CD4-positive, alpha-beta memory T cell (primary cell): ENCODE data around the gene OSTC. TPM values are rescaled to one million over a fixed set of nuclear protein-coding genes. Genes with fewer than 3 reads are reported as not detected.

Source experiments
- polyA plus RNA-seq, 2 donors: library from polyadenylated mRNA; unstranded; fragments of 300-500 nt; fragmentation: Illumina TruSeq; gene quantifications; one replicate each; pipeline ENCODE4 v1.2.3, GENCODE V29; 2021
- total RNA-seq, 2 experiments: library from RNA; stranded (reverse); gene quantifications; one replicate each; pipeline ENCODE4 v1.2.3, GENCODE V29; 2021

The OSTC gene
- total and polyA plus RNA-seq, 4 experiments from 2014 or later = 67.9 to 213 (median 112) TPM

Other genes starting within 250 kb of the OSTC start
- gene RPL34, start 30.0 kb upstream of the OSTC start, total RNA-seq = 1,000 to 10,000 TPM; 2,902 to 3,093 TPM
- gene RPL34, start 30.0 kb upstream of the OSTC start, polyA plus RNA-seq = 1,000 to 10,000 TPM; 4,705 to 4,917 TPM
- gene ETNPPL, start 112.5 kb downstream of the OSTC start, total RNA-seq = not detected
- not detected for gene ETNPPL, start 112.5 kb downstream of the OSTC start, polyA plus RNA-seq